NCI-H510A (cell line): ENCODE measurements around the gene SPDL1.
"Not testable (repeated sequence)": the region's sequence is repeated elsewhere in the genome, so short reads cannot be mapped to it uniquely, and the experiment has no call there.

Experiments
- DNase-seq: peaks from one replicate; lab custom pipeline; 2025; lab: John Stamatoyannopoulos, UW

SPDL1 gene

DNA sequence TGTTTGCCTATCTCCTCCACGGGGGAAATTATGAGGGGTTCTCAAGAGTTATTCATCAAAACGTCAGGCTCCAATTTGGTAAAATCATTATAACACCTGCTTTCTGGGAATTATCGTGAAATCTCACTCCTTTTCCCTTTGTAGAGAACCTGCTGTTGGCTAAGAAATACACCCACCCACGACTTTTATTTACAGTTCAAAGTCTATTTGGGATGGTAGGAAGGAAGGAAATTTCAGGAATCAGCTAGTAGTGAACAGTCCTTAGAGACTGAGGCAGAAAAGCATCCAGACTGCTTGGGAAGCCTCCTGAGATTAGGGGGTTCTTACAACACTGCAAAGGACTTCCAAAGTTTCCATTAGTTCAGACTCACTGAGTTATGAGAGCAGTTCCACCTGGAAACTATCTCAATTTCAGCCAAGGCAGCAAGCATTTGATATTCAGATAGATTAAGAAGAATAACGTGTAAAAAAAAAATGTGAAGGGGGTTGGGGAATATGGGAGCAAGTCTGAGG, 9.4 kb upstream of the SPDL1 start:
- DNase-seq: no peak

- DNase-seq: no peak
Observed at GRCh38 chr5:169576181-169576598, 7.4 kb upstream of the SPDL1 start.

DNA sequence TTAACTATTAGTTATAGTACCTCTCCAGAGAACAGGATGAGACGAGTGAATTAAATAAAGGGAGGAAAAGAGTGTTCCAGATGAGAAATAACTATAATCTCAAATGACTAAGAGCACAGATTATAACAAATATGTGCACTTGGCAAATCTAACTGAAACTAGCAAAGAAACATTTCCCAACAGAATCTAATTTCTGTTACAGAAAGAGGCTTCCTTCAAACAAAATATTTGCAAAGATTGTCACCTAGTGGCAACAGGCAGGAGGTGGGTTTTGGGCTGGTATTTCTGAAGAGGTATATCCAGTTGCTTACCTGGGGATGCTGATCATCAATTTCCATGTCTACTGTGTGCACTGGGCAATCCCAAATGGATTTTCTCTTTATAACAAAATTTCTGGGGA, 5.6 kb upstream of the SPDL1 start:
- no peak for DNase-seq

DNA sequence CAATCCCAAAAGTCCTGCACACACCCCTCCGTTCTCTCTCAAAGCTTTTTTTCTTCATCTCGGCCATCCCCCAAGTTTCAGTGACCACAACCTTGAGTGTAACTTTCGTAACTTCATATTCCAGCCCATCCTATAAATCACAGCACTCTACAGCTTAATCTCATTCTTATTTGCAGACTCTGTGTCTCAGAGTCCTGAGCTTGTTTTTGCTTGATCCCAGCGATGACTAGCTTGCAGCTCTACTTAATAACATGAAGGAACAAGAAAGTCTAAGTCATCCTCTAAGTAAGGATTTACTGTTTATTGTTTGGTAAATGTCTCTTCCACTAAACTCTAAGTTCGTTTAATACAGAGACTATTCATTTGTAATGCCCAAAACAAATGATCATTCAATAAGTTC, 2.6 kb upstream of the SPDL1 start:
- no peak for DNase-seq

GRCh38 chr5:169581580-169582227, 1.9 kb upstream of the SPDL1 start:
- no peak for DNase-seq

- DNase-seq: no peak
Observed at GRCh38 chr5:169583101-169583423, 511 bp upstream of the SPDL1 start.

DNA sequence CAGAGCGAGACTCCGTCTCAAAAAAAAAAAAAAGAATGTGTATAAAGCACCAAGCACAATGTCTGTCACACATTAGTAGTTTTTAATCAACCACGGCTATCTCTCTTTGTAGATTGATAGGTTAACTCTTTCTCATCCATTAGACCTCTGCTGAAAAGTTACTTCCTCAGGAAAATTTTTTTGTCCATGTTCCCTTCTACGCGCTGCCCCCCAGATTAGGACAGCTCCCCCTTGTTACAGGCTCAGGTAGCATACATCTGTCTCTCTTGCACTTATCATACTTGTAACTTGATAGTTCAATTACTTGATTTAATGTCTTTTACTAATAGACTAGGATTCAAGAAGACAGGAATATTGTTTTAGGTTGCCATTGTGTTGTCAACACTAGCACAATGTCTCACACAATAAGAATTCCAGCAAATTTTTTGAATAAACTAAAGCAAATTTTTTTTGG, 1.5 kb downstream of the SPDL1 start:
- no peak for DNase-seq

GRCh38 chr5:169590602-169591001, 7.0 kb downstream of the SPDL1 start:
- DNase-seq: no peak

GRCh38 chr5:169591636-169592035, 8.1 kb downstream of the SPDL1 start:
- no peak for DNase-seq

DNA sequence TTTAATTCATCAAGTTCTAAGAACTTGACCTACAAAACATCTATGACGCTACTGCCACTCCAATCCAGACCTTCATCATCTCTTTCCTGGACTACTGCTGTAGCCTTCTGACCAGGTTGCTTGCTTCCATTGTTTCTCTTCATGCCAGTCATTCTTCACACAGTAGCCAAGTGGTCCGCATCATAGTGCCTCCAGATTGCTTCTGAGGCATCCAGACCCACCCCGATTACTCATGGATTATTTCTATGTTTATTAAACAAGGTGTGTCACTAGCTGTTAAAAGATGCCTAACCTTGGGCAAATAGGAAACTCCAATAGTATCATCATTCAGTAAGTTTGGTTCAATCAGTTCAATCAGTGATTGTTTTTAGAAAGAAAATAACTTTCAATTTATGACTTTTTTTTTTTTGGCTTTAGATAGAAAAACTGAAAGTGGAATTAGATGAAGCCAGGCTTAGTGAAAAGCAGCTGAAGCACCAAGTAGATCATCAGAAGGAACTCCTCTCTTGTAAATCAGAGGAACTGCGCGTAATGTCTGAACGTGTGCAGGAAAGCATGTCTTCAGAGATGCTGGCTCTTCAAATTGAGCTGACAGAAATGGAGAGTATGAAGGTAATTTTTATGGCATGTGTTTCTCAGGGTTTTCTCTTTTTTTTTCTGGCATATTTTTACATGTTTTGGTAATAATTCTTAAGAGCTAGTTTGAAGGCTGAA, 9.5 kb downstream of the SPDL1 start:
- no peak for DNase-seq

GRCh38 chr5:169595172-169595820, 11.7 kb downstream of the SPDL1 start:
- no peak for DNase-seq

- DNase-seq: no peak
Observed at GRCh38 chr5:169599451-169599850, 15.9 kb downstream of the SPDL1 start.

GRCh38 chr5:169602535-169602934, 19.0 kb downstream of the SPDL1 start:
- no peak for DNase-seq

DNA sequence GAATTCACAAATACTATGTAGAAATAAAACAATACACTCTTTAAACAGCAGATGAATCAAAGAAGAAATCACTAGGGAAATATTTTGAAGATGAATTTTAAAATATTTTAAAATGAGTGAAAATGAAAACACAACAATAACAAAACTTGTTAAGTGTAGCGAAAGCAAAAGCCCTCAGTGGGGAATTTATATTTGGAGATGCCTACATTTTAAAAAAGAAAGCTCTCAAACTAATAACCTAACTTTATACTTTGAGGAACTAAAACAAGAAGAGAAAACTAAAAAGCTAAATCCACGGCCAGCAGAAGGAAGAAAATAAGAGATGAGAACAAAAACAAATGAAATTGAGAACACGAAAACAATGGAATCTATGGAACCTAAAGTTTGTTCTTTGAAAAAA, 22.7 kb downstream of the SPDL1 start:
- DNase-seq: no peak

DNA sequence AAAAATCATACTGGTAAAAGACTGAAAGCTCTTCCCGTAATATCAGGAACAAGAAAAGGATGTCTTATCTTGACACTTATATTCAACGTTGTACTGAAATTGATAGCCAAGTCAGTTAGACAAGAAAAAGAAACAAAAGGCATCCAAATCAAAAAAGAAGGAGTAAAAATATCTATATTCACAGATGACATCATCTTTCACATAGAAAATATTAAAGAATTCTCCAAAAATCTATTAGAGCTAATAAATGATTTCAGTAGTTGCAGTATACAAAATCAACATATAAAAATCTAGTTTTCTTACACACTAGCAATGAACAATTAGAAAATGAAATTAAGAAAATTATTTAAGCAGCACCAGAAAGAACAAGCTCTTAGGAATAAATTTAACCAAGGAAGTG, 24.3 kb downstream of the SPDL1 start:
- DNase-seq: no peak

GRCh38 chr5:169609716-169610115, 26.1 kb downstream of the SPDL1 start:
- no peak for DNase-seq

GRCh38 chr5:169610606-169611005, 27.0 kb downstream of the SPDL1 start:
- no peak for DNase-seq

DNA sequence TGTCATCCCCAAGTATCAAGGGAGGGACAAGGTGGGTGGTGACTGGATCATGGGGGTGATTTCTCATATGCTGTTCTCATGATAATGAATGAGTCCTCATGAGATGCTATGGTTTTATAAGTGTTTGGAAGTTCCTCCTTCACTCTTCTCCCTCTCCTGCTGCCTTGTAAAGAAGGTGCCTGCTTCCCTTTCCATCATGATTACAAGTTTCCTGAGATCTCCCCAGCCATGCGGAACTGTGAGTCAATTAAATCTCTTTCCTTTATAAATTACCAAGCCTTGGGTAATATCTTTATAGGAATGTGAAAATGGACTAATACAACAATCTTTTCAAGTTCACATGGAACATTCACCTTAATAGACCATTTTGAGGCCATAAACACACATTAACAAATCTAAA, 32.0 kb downstream of the SPDL1 start:
- DNase-seq: no peak

- not testable (repeated sequence) for DNase-seq
Observed at GRCh38 chr5:169624307-169624706, 40.7 kb downstream of the SPDL1 start.

GRCh38 chr5:169626779-169627178, 43.2 kb downstream of the SPDL1 start:
- DNase-seq: no peak

GRCh38 chr5:169627551-169627950, 44.0 kb downstream of the SPDL1 start:
- DNase-seq: no peak

- DNase-seq: no peak
Observed at GRCh38 chr5:169628892-169629291, 45.3 kb downstream of the SPDL1 start.

DNA sequence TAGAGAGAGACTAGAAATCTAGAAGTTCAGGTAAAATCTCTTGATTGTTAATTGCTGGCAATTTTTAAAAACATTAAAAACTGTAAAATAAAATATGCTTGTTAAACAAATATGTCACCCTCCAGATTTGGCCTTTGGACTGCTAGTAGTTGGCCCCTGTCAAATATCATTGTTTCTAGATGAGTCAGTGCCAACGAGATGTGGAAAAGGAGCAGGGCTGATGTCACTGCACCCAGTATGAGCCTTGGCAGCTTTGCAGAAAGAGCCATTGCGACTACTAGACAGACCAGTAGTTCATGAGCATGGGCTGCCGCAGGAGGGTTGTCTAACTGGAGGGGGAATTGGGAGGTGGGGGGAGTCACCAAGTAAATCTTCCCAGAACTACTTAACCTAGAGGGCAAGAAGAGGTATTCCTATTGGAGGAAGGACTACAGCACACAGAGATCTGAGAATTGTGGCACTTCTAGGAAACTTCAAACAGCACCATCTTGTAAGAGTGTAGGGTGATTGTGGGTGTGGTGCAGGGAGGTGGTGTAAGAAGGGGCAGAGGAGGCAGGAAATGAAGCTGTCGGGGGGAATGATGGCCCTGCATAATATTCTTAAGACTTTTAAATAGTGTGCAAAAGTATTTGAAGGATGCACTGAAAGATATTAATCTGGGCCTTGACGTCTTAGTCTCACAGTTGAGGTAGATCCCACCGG, 46.4 kb downstream of the SPDL1 start:
- DNase-seq: no peak
